WTC11 (cell line): ENCODE measurements around the gene MANF. TPM values are rescaled to one million over a fixed set of nuclear protein-coding genes. Genes with fewer than 3 reads are reported as not detected.

Experiments
- ATAC-seq: fragments of 200-7000 bp; cut with Tn5 transposase; 2 replicates; pipeline ENCODE4 v1.10.0; 2021; ENCODE audit warnings: mild to moderate bottlenecking, moderate library complexity
- CTCF ChIA-PET: fragments of 300-600 bp; sonication (Branson Sonifier 250); formaldehyde crosslinking; loops from one replicate; lab custom pipeline; 2021; ENCODE audit warnings: antibody characterized with exemption; lab: Charles Lee
- POLR2A ChIA-PET: fragments of 350-600 bp; sonication (Branson Sonifier 250); formaldehyde crosslinking; loops from one replicate; lab custom pipeline; 2021; ENCODE audit warnings: antibody characterized with exemption; lab: Charles Lee
- DNase-seq: peaks from one replicate; pipeline ENCODE4 v3.0.0; 2021; ENCODE audit warnings: low spot score
- H3K27ac Mint-ChIP-seq: 2 replicates; pipeline ENCODE4 v1.8.0; 2021; ENCODE audit warnings: mixed read lengths
- H3K27me3 Mint-ChIP-seq: 2 replicates; pipeline ENCODE4 v1.8.0; 2021; ENCODE audit warnings: low read depth, mild to moderate bottlenecking, moderate library complexity, mixed read lengths
- H3K36me3 Mint-ChIP-seq: 2 replicates; pipeline ENCODE4 v1.8.0; 2021; ENCODE audit warnings: mixed read lengths
- H3K4me1 Mint-ChIP-seq: 2 replicates; pipeline ENCODE4 v1.8.0; 2022; ENCODE audit warnings: mixed read lengths
- H3K4me3 Mint-ChIP-seq: 2 replicates; pipeline ENCODE4 v1.8.0; 2021; ENCODE audit warnings: mild to moderate bottlenecking, moderate library complexity, mixed read lengths
- H3K9me3 Mint-ChIP-seq: 2 replicates; pipeline ENCODE4 v1.8.0; 2021; ENCODE audit warnings: mixed read lengths
- EMX1 ChIP-seq: fragments of 250-450 bp; sonication (Bioruptor Pico); IDR thresholded peaks from 2 replicates; pipeline ENCODE4 v1.8.0; 2021; ENCODE audit warnings: mild to moderate bottlenecking
- FOXJ3 ChIP-seq: sonication (generic); formaldehyde crosslinking; IDR thresholded peaks from 2 replicates; pipeline ENCODE4 v1.9.0; 2021; ENCODE audit warnings: missing genetic modification reagents, mild to moderate bottlenecking, borderline replicate concordance
- FOXP1 ChIP-seq: sonication (generic); formaldehyde crosslinking; IDR thresholded peaks from 2 replicates; pipeline ENCODE4 v1.8.0; 2022; ENCODE audit warnings: missing genetic modification reagents, mild to moderate bottlenecking, moderate library complexity, borderline replicate concordance
- GRHL2 ChIP-seq: fragments of 250-450 bp; sonication (Bioruptor Pico); IDR thresholded peaks from 2 replicates; pipeline ENCODE4 v1.8.0; 2022; ENCODE audit warnings: mild to moderate bottlenecking, moderate library complexity; ENCODE audit not compliant: insufficient replicate concordance, severe bottlenecking
- HMGA2 ChIP-seq: fragments of 250-450 bp; sonication (Bioruptor Pico); IDR thresholded peaks from 2 replicates; pipeline ENCODE4 v1.4.0; 2021; ENCODE audit warnings: mild to moderate bottlenecking, moderate library complexity
- JAZF1 ChIP-seq: fragments of 250-450 bp; sonication (Bioruptor Pico); IDR thresholded peaks from 2 replicates; pipeline ENCODE4 v1.9.0; 2021; ENCODE audit warnings: moderate library complexity, mild to moderate bottlenecking, inconsistent platforms
- RORB ChIP-seq: fragments of 250-450 bp; sonication (Bioruptor Pico); IDR thresholded peaks from 2 replicates; pipeline ENCODE4 v1.9.0; 2021; ENCODE audit warnings: mild to moderate bottlenecking
- SMAD3 ChIP-seq: sonication (generic); formaldehyde crosslinking; IDR thresholded peaks from 2 replicates; pipeline ENCODE4 v1.8.0; 2022; ENCODE audit warnings: missing genetic modification reagents, mild to moderate bottlenecking, borderline replicate concordance
- ZNF263 ChIP-seq: sonication (generic); formaldehyde crosslinking; IDR thresholded peaks from 2 replicates; pipeline ENCODE4 v1.8.1; 2022; ENCODE audit warnings: low read depth, mild to moderate bottlenecking, moderate library complexity, missing genetic modification reagents
- ZNF416 ChIP-seq: fragments of 250-450 bp; sonication (Bioruptor Pico); IDR thresholded peaks from 2 replicates; pipeline ENCODE4 v1.9.0; 2021; ENCODE audit warnings: mild to moderate bottlenecking, inconsistent platforms
- ZNF423 ChIP-seq: fragments of 250-450 bp; sonication (Bioruptor Pico); IDR thresholded peaks from 2 replicates; pipeline ENCODE4 v2.1.2; 2022; ENCODE audit warnings: mild to moderate bottlenecking, moderate library complexity
- total RNA-seq: library from RNA; stranded (reverse); gene quantifications from 3 replicates; pipeline ENCODE4 v1.2.3, GENCODE V29; 2021
- TF ChIP-seq, protein P1 (sequence below): sonication (generic); formaldehyde crosslinking; IDR thresholded peaks from 2 replicates; pipeline ENCODE4 v1.8.1; 2022; ENCODE audit warnings: low read depth, mild to moderate bottlenecking, moderate library complexity, missing genetic modification reagents, borderline replicate concordance
- TF ChIP-seq, protein P2 (sequence below): sonication (generic); formaldehyde crosslinking; IDR thresholded peaks from 2 replicates; pipeline ENCODE4 v1.8.1; 2022; ENCODE audit warnings: mild to moderate bottlenecking, moderate library complexity, missing genetic modification reagents
- TF ChIP-seq, protein P3 (sequence below): sonication (generic); formaldehyde crosslinking; IDR thresholded peaks from 2 replicates; pipeline ENCODE4 v1.8.1; 2022; ENCODE audit warnings: missing genetic modification reagents, borderline replicate concordance
- TF ChIP-seq, protein P4 (sequence below): fragments of 200-600 bp; IDR thresholded peaks from 2 replicates; pipeline ENCODE4 v1.8.0; 2022; ENCODE audit warnings: antibody characterized with exemption
- TF ChIP-seq, protein P5 (sequence below): sonication (generic); formaldehyde crosslinking; IDR thresholded peaks from 2 replicates; pipeline ENCODE4 v1.8.0; 2022; ENCODE audit warnings: mild to moderate bottlenecking, missing genetic modification reagents
- TF ChIP-seq, protein P6 (sequence below): fragments of 250-450 bp; sonication (Bioruptor Pico); IDR thresholded peaks from 2 replicates; pipeline ENCODE4 v1.9.0; 2021; ENCODE audit warnings: mild to moderate bottlenecking
- TF ChIP-seq, protein P7 (sequence below): fragments of 250-450 bp; sonication (Bioruptor Pico); IDR thresholded peaks from 2 replicates; pipeline ENCODE4 v2.1.2; 2022; ENCODE audit warnings: mild to moderate bottlenecking, moderate library complexity
- TF ChIP-seq, protein P8 (sequence below): sonication (generic); formaldehyde crosslinking; IDR thresholded peaks from 2 replicates; pipeline ENCODE4 v1.8.0; 2022; ENCODE audit warnings: mild to moderate bottlenecking, missing genetic modification reagents

Gene MANF
- total RNA-seq, 1 experiment from 2014 or later, result 121 TPM

DNA sequence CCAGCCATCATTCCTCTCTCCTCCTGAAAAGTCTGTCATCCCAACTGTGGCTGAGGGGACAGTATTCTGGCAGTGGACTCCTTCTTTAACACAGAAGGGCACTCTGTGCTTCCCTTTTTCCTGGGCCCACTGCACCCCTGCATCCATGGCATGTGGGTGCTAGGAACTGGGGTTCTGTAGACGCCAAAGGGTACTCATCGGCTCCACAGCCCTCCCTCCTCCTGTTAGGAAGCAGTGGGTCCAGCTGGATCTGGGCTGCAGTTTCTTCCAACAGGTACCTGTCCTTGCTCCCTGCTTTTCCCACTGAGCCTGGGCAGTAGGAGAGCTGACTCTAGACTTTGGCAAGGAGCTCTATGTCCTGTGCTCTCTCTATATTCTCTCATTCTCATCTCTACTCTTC, 6.4 kb upstream of the MANF start:
- H3K4me1 Mint-ChIP-seq, result peaks cover 9% of the 10 kb centered on the region
- H3K27ac Mint-ChIP-seq, result no peak overlapping the region
- ATAC-seq (no peak), DNase-seq (no peak)
- H3K4me3 Mint-ChIP-seq, result no peak overlapping the region
- TF ChIP-seq, protein P1, sequence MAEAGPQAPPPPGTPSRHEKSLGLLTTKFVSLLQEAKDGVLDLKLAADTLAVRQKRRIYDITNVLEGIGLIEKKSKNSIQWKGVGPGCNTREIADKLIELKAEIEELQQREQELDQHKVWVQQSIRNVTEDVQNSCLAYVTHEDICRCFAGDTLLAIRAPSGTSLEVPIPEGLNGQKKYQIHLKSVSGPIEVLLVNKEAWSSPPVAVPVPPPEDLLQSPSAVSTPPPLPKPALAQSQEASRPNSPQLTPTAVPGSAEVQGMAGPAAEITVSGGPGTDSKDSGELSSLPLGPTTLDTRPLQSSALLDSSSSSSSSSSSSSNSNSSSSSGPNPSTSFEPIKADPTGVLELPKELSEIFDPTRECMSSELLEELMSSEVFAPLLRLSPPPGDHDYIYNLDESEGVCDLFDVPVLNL (CRISPR knock-in tag), result no peak
- TF ChIP-seq GRHL2 (CRISPR knock-in tag), result no peak
- TF ChIP-seq ZNF416, result no peak
- TF ChIP-seq FOXP1 (CRISPR knock-in tag), result no peak
- TF ChIP-seq, protein P2, sequence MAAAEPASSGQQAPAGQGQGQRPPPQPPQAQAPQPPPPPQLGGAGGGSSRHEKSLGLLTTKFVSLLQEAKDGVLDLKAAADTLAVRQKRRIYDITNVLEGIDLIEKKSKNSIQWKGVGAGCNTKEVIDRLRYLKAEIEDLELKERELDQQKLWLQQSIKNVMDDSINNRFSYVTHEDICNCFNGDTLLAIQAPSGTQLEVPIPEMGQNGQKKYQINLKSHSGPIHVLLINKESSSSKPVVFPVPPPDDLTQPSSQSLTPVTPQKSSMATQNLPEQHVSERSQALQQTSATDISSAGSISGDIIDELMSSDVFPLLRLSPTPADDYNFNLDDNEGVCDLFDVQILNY (CRISPR knock-in tag), result no peak
- TF ChIP-seq, protein P3, sequence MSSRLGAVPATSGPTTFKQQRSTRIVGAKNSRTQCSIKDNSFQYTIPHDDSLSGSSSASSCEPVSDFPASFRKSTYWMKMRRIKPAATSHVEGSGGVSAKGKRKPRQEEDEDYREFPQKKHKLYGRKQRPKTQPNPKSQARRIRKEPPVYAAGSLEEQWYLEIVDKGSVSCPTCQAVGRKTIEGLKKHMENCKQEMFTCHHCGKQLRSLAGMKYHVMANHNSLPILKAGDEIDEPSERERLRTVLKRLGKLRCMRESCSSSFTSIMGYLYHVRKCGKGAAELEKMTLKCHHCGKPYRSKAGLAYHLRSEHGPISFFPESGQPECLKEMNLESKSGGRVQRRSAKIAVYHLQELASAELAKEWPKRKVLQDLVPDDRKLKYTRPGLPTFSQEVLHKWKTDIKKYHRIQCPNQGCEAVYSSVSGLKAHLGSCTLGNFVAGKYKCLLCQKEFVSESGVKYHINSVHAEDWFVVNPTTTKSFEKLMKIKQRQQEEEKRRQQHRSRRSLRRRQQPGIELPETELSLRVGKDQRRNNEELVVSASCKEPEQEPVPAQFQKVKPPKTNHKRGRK (CRISPR knock-in tag), result no peak
- TF ChIP-seq, protein P4, sequence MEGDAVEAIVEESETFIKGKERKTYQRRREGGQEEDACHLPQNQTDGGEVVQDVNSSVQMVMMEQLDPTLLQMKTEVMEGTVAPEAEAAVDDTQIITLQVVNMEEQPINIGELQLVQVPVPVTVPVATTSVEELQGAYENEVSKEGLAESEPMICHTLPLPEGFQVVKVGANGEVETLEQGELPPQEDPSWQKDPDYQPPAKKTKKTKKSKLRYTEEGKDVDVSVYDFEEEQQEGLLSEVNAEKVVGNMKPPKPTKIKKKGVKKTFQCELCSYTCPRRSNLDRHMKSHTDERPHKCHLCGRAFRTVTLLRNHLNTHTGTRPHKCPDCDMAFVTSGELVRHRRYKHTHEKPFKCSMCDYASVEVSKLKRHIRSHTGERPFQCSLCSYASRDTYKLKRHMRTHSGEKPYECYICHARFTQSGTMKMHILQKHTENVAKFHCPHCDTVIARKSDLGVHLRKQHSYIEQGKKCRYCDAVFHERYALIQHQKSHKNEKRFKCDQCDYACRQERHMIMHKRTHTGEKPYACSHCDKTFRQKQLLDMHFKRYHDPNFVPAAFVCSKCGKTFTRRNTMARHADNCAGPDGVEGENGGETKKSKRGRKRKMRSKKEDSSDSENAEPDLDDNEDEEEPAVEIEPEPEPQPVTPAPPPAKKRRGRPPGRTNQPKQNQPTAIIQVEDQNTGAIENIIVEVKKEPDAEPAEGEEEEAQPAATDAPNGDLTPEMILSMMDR, result no peak
- no peak for TF ChIP-seq ZNF423
- no peak for TF ChIP-seq SMAD3 (CRISPR knock-in tag)
- TF ChIP-seq RORB (CRISPR knock-in tag), result no peak
- CTCF ChIA-PET, result interaction anchor here (0.7 to 3.4 kb wide), 4 partner anchors 11 to 776 kb away, joined by 3 to 15 read pairs (median 4); partner anchors contain the start of gene RBM15B
- H3K9me3 Mint-ChIP-seq, result no peaks in the 10 kb centered on the region
- H3K36me3 Mint-ChIP-seq, result no peaks in the 10 kb centered on the region
- no peaks in the 10 kb centered on the region for H3K27me3 Mint-ChIP-seq
- POLR2A ChIA-PET, result no interaction called here

DNA sequence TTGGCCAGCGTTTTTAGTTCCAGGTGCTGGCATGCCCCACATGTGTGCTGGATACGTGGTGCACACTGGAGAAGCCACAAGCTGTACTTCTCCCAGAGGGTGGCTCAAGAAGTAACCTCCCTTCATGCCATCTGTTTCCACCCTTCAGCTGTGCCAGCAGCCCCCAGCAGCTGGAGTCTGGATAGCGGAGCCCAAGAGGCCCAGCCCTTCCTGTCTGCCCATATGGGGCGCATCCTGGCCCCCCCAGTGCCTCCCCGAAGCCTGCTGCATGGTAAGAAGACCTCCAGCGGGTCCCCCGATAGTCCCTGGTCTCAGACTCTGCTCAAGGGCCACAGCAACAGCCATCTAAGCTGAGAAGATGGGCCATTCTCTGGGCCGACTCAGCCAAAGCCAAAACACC, 5.8 kb upstream of the MANF start:
- Mint-ChIP-seq H3K27me3 (no peaks in the 10 kb centered on the region), H3K4me3 (no peak overlapping the region), H3K9me3 (no peaks in the 10 kb centered on the region), H3K36me3 (no peaks in the 10 kb centered on the region), H3K27ac (no peak overlapping the region), H3K4me1 (peaks cover 13% of the 10 kb centered on the region)
- ATAC-seq, result no peak
- ChIA-PET POLR2A (no interaction called here), CTCF (interaction anchor here (1.2 to 3.4 kb wide), 2 partner anchors 10 to 777 kb away, joined by 3 to 15 read pairs; partner anchors contain the start of gene RBM15B)
- DNase-seq, result no peak
- no peak for TF ChIP-seq JAZF1 (CRISPR knock-in tag)
- TF ChIP-seq, protein P5, sequence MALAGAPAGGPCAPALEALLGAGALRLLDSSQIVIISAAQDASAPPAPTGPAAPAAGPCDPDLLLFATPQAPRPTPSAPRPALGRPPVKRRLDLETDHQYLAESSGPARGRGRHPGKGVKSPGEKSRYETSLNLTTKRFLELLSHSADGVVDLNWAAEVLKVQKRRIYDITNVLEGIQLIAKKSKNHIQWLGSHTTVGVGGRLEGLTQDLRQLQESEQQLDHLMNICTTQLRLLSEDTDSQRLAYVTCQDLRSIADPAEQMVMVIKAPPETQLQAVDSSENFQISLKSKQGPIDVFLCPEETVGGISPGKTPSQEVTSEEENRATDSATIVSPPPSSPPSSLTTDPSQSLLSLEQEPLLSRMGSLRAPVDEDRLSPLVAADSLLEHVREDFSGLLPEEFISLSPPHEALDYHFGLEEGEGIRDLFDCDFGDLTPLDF (CRISPR knock-in tag), result no peak
- TF ChIP-seq EMX1 (CRISPR knock-in tag), result no peak
- TF ChIP-seq SMAD3 (CRISPR knock-in tag), result no peak
- TF ChIP-seq FOXJ3, result no peak
- no peak for TF ChIP-seq FOXP1 (CRISPR knock-in tag)
- TF ChIP-seq, protein P6, sequence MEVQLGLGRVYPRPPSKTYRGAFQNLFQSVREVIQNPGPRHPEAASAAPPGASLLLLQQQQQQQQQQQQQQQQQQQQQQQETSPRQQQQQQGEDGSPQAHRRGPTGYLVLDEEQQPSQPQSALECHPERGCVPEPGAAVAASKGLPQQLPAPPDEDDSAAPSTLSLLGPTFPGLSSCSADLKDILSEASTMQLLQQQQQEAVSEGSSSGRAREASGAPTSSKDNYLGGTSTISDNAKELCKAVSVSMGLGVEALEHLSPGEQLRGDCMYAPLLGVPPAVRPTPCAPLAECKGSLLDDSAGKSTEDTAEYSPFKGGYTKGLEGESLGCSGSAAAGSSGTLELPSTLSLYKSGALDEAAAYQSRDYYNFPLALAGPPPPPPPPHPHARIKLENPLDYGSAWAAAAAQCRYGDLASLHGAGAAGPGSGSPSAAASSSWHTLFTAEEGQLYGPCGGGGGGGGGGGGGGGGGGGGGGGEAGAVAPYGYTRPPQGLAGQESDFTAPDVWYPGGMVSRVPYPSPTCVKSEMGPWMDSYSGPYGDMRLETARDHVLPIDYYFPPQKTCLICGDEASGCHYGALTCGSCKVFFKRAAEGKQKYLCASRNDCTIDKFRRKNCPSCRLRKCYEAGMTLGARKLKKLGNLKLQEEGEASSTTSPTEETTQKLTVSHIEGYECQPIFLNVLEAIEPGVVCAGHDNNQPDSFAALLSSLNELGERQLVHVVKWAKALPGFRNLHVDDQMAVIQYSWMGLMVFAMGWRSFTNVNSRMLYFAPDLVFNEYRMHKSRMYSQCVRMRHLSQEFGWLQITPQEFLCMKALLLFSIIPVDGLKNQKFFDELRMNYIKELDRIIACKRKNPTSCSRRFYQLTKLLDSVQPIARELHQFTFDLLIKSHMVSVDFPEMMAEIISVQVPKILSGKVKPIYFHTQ (CRISPR knock-in tag), result no peak
- TF ChIP-seq, protein P7, sequence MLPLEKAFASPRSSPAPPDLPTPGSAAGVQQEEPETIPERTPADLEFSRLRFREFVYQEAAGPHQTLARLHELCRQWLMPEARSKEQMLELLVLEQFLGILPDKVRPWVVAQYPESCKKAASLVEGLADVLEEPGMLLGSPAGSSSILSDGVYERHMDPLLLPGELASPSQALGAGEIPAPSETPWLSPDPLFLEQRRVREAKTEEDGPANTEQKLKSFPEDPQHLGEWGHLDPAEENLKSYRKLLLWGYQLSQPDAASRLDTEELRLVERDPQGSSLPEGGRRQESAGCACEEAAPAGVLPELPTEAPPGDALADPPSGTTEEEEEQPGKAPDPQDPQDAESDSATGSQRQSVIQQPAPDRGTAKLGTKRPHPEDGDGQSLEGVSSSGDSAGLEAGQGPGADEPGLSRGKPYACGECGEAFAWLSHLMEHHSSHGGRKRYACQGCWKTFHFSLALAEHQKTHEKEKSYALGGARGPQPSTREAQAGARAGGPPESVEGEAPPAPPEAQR, result no peak
- TF ChIP-seq, protein P1 (CRISPR knock-in tag), result no peak
- TF ChIP-seq ZNF263 (CRISPR knock-in tag), result no peak
- no peak for TF ChIP-seq HMGA2
- TF ChIP-seq, protein P8, sequence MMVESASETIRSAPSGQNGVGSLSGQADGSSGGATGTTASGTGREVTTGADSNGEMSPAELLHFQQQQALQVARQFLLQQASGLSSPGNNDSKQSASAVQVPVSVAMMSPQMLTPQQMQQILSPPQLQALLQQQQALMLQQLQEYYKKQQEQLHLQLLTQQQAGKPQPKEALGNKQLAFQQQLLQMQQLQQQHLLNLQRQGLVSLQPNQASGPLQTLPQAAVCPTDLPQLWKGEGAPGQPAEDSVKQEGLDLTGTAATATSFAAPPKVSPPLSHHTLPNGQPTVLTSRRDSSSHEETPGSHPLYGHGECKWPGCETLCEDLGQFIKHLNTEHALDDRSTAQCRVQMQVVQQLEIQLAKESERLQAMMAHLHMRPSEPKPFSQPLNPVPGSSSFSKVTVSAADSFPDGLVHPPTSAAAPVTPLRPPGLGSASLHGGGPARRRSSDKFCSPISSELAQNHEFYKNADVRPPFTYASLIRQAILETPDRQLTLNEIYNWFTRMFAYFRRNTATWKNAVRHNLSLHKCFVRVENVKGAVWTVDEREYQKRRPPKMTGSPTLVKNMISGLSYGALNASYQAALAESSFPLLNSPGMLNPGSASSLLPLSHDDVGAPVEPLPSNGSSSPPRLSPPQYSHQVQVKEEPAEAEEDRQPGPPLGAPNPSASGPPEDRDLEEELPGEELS (CRISPR knock-in tag), result no peak
